A549 (cell line): ENCODE results near the gene WRNIP1. TPM values are rescaled to one million over a fixed set of nuclear protein-coding genes. Genes with fewer than 3 reads are reported as not detected.

Experiments used
- ATAC-seq, 2 experiments: fragments of 200-7000 bp in 1 of 2; fragments of >200 bp in 1 of 2; cut with Nextera tagmentation in 1 of 2; cut with Tn5 transposase in 1 of 2; 3 replicates each; pipeline versions ENCODE4 v1.8.0 to v1.9.1; 2018 to 2020; ENCODE audit warnings: mild to moderate bottlenecking in 1 of 2, moderate library complexity in 1 of 2
- CTCF ChIA-PET: fragments of 300-600 bp; sonication (Branson Sonifier 250); formaldehyde crosslinking; extraction: SDS; loops from one replicate; lab custom pipeline; 2021; ENCODE audit warnings: antibody characterized with exemption, inconsistent platforms; lab: Yijun Ruan, JAX
- POLR2A ChIA-PET: fragments of 350-600 bp; formaldehyde crosslinking; extraction: SDS; loops from one replicate; lab custom pipeline; 2021; ENCODE audit warnings: antibody characterized with exemption, inconsistent platforms; lab: Yijun Ruan, JAX
- DNase-seq, 2 experiments: peaks; one replicate each; pipeline versions ENCODE4 v3.0.0 to v3.0.0-alpha.2; 2011 to 2016; ENCODE audit warnings: low read depth in 1 of 2, low spot score in 1 of 2
- FAIRE-seq: peaks from 2 replicates; lab custom pipeline; 2011; peaks lifted over from hg19 to GRCh38; lab: Jason Lieb, UNC
- H3K27ac ChIP-seq, 2 experiments: fragments of >200 bp; sonication (Bioruptor Twin); formaldehyde crosslinking; 3 replicates each; pipeline ENCODE4 v1.5.1; 2016 to 2017
- H3K4me1 ChIP-seq: fragments of >200 bp; sonication (Bioruptor Twin); formaldehyde crosslinking; 3 replicates; pipeline ENCODE4 v1.6.1; 2016
- H3K4me2 ChIP-seq: fragments of >200 bp; sonication (Bioruptor Twin); formaldehyde crosslinking; 3 replicates; pipeline ENCODE4 v1.6.1; 2016
- H3K4me3 ChIP-seq: fragments of >200 bp; sonication (Bioruptor Twin); formaldehyde crosslinking; 3 replicates; pipeline ENCODE4 v1.5.1; 2016
- H3K9me3 ChIP-seq: fragments of >200 bp; sonication (Bioruptor Twin); formaldehyde crosslinking; 3 replicates; pipeline ENCODE4 v1.6.1; 2016
- BCL3 ChIP-seq: fragments of >200 bp; sonication (Bioruptor Twin); formaldehyde crosslinking; IDR thresholded peaks from 3 replicates; pipeline ENCODE4 v1.6.1; 2016
- CBX2 ChIP-seq: fragments of 200-600 bp; sonication (generic); IDR thresholded peaks from 2 replicates; pipeline ENCODE4 v1.6.1; 2016; ENCODE audit warnings: low read depth, mild to moderate bottlenecking, borderline replicate concordance
- CBX8 ChIP-seq: fragments of 200-600 bp; sonication (generic); IDR thresholded peaks from 2 replicates; pipeline ENCODE4 v1.6.1; 2016
- CEBPB ChIP-seq, 2 experiments: fragments of >200 bp in 1 of 2; sonication (Bioruptor Twin) in 1 of 2; formaldehyde crosslinking in 1 of 2; IDR thresholded peaks; 2 replicates each; pipeline ENCODE4 v1.6.1; 2012 to 2016
- E2F6 ChIP-seq: IDR thresholded peaks from 2 replicates; pipeline ENCODE4 v1.6.1; 2012; ENCODE audit warnings: low read depth, borderline replicate concordance
- EHF ChIP-seq: fragments of 250-450 bp; sonication (Bioruptor Pico); IDR thresholded peaks from 2 replicates; pipeline ENCODE4 v1.5.0; 2020; ENCODE audit warnings: mild to moderate bottlenecking
- EHMT2 ChIP-seq: fragments of 200-600 bp; sonication (generic); IDR thresholded peaks from 2 replicates; pipeline ENCODE4 v1.6.1; 2016; ENCODE audit warnings: antibody characterized with exemption, low read depth, mild to moderate bottlenecking, moderate library complexity
- ESRRA ChIP-seq: fragments of 150-350 bp; IDR thresholded peaks from 2 replicates; pipeline ENCODE4 v1.6.1; 2014; ENCODE audit warnings: mild to moderate bottlenecking, low read length, borderline replicate concordance
- HEYL ChIP-seq: fragments of 250-450 bp; sonication (Bioruptor Pico); IDR thresholded peaks from 2 replicates; pipeline ENCODE4 v1.8.0; 2021; ENCODE audit warnings: mild to moderate bottlenecking, moderate library complexity
- HOXB5 ChIP-seq: fragments of 250-450 bp; sonication (Bioruptor Pico); IDR thresholded peaks from 2 replicates; pipeline ENCODE4 v1.5.0; 2020; ENCODE audit warnings: mild to moderate bottlenecking, moderate library complexity
- KDM1A ChIP-seq: fragments of 200-600 bp; sonication (generic); IDR thresholded peaks from 2 replicates; pipeline ENCODE4 v1.6.1; 2016; ENCODE audit warnings: low read depth, mild to moderate bottlenecking
- MAFK ChIP-seq: fragments of 450-650 bp; IDR thresholded peaks from 2 replicates; pipeline ENCODE4 v1.6.1; 2014; ENCODE audit not compliant: partially characterized antibody
- MAX ChIP-seq: IDR thresholded peaks from 2 replicates; pipeline ENCODE4 v1.6.1; 2012
- MAZ ChIP-seq: fragments of 150-350 bp; IDR thresholded peaks from 2 replicates; pipeline ENCODE4 v1.6.1; 2014; ENCODE audit warnings: antibody characterized with exemption, low read depth, low read length, borderline replicate concordance
- NPAS2 ChIP-seq: fragments of 250-450 bp; sonication (Bioruptor Pico); IDR thresholded peaks from 2 replicates; pipeline ENCODE4 v1.8.0; 2022; ENCODE audit warnings: mild to moderate bottlenecking, moderate library complexity, borderline replicate concordance
- PHF8 ChIP-seq: fragments of 200-600 bp; sonication (generic); IDR thresholded peaks from 2 replicates; pipeline ENCODE4 v1.6.1; 2016; ENCODE audit warnings: low read depth, mild to moderate bottlenecking, antibody characterized with exemption, moderate library complexity, borderline replicate concordance
- POLR2AphosphoS2 ChIP-seq: conservative IDR thresholded peaks from 2 replicates; pipeline ENCODE4 v1.6.1; 2012; ENCODE audit warnings: low read length, improper control_type of control experiment, inconsistent platforms
- RARB ChIP-seq: fragments of 250-450 bp; sonication (Bioruptor Pico); IDR thresholded peaks from 2 replicates; pipeline ENCODE4 v1.8.0; 2021; ENCODE audit warnings: mild to moderate bottlenecking, moderate library complexity
- REST ChIP-seq: fragments of 200-600 bp; sonication (generic); IDR thresholded peaks from 2 replicates; pipeline ENCODE4 v1.6.1; 2016; ENCODE audit warnings: antibody characterized with exemption, mild to moderate bottlenecking, moderate library complexity
- RFX5 ChIP-seq: fragments of 450-650 bp; IDR thresholded peaks from 2 replicates; pipeline ENCODE4 v1.7.1; 2014; ENCODE audit warnings: antibody characterized with exemption, mild to moderate bottlenecking, moderate library complexity
- ZSCAN20 ChIP-seq: fragments of 250-450 bp; sonication (Bioruptor Pico); IDR thresholded peaks from 2 replicates; pipeline ENCODE4 v1.8.0; 2022; ENCODE audit warnings: mild to moderate bottlenecking, moderate library complexity
- WGBS: methylation state at CpG from one replicate; pipeline ENCODE4 v1.1.6; 2017; ENCODE audit errors: missing lambda C conversion rate; 5-methylcytosine and 5-hydroxymethylcytosine counted together
- polyA plus RNA-seq, 4 experiments: library from polyadenylated mRNA; depleted of rRNA in 3 of 4; stranded (reverse); fragments of >200 nt; fragmentation: RNase III in 1 of 4; extraction: RNeasy Plus Mini Kit Qiagen cat#74134 plus additional on column Dnase treatment in 1 of 4; gene quantifications; 2 replicates in 3 of 4; 3 replicates in 1 of 4; pipeline ENCODE4 v1.2.3, GENCODE V29; 2011 to 2017

WRNIP1 gene
- polyA plus RNA-seq, 2 of the 4 experiments (the other 2 are of a cell fraction), result 27.7 to 32.2 TPM

- CTCF ChIA-PET, result interaction anchor here (1.3 to 2.9 kb wide), 4 partner anchors 18 to 179 kb away, joined by 4 to 15 read pairs (median 8); partner anchors contain the start of gene SERPINB1
- FAIRE-seq, result no peak
- no peak for DNase-seq
- no peak overlapping the region for H3K4me2 ChIP-seq
- H3K4me3 ChIP-seq, result no peak overlapping the region
- H3K4me1 ChIP-seq, result peaks cover 22% of the 10 kb centered on the region; the same call in 2 of the 3 replicates
- 93% methylated on average over 3 of the region's 3 CpGs for WGBS
- no peak for ATAC-seq
- no peak for TF ChIP-seq MAFK
- TF ChIP-seq BCL3, result no peak
- no peak for TF ChIP-seq ESRRA
- TF ChIP-seq EHF (CRISPR knock-in tag), result no peak
- no peak for TF ChIP-seq CEBPB (IDR thresholded peaks at IDR 0.05)
- no peak for TF ChIP-seq POLR2AphosphoS2
- TF ChIP-seq CBX8, result no peak
- no peak for TF ChIP-seq MAX
- no peak for TF ChIP-seq KDM1A
- TF ChIP-seq E2F6, result no peak
- TF ChIP-seq EHMT2, result no peak
- TF ChIP-seq HOXB5 (CRISPR knock-in tag), result no peak
- no peak for TF ChIP-seq MAZ
- TF ChIP-seq ZSCAN20 (CRISPR knock-in tag), result no peak
- no peak for TF ChIP-seq REST
- H3K9me3 ChIP-seq, result no peaks in the 10 kb centered on the region
- no peak overlapping the region for H3K27ac ChIP-seq
- POLR2A ChIA-PET, result interaction anchor here (1.2 kb wide), 1 partner anchor 69 kb away, joined by 3 read pairs; the partner anchor contains the start of gene SERPINB1
These were observed 7.6 kb downstream of the WRNIP1 start for GRCh38 chr6:2772840-2773239.

GRCh38 chr6:2773449-2773848 is 8.3 kb downstream of the WRNIP1 start:
- H3K4me2 ChIP-seq, result no peak overlapping the region
- ChIA-PET CTCF (interaction anchor here (0.8 to 2.9 kb wide), 3 partner anchors 8 to 179 kb away, joined by 3 to 15 read pairs (median 12); partner anchors contain the start of gene WRNIP1), POLR2A (interaction anchor here (0.6 to 1.2 kb wide), 2 partner anchors 8 to 68 kb away, joined by 3 to 5 read pairs; partner anchors contain the start of genes SERPINB1 and WRNIP1)
- no peak overlapping the region for H3K27ac ChIP-seq
- FAIRE-seq (no peak), DNase-seq (no peak), ATAC-seq (no peak)
- 81% methylated on average over 3 of the region's 3 CpGs for WGBS
- H3K4me1 ChIP-seq, result peaks cover 16% of the 10 kb centered on the region; the same call in 2 of the 3 replicates
- no peaks in the 10 kb centered on the region for H3K9me3 ChIP-seq
- TF ChIP-seq PHF8 (no peak), NPAS2 (CRISPR knock-in tag) (no peak), CBX2 (no peak), RFX5 (no peak), RARB (no peak), HEYL (CRISPR knock-in tag) (no peak), HOXB5 (CRISPR knock-in tag) (no peak), BCL3 (no peak)
- no peak overlapping the region for H3K4me3 ChIP-seq
